ENCODE measurements around the gene C2orf76.

DNA sequence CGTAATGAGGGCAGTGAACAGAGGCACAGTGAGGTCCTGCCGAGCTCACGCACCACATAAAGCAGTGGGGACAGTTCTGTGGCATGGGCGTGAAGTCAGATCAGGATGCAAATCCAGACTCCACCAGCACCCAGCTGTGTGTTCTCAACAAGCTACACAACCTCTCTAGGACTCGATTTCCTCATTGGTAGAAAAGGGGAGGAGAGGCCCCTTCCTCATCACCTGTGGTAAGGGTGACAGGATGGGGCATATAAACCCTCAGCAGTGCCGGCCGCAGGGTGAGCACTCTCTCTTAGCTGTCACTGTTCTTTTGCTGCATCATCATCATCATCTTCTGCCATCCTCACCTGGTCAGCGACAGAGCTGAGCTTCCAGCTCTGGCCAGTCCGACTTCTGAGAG is 54.8 kb downstream of the C2orf76 start:
- TF ChIP-seq, protein P1, sequence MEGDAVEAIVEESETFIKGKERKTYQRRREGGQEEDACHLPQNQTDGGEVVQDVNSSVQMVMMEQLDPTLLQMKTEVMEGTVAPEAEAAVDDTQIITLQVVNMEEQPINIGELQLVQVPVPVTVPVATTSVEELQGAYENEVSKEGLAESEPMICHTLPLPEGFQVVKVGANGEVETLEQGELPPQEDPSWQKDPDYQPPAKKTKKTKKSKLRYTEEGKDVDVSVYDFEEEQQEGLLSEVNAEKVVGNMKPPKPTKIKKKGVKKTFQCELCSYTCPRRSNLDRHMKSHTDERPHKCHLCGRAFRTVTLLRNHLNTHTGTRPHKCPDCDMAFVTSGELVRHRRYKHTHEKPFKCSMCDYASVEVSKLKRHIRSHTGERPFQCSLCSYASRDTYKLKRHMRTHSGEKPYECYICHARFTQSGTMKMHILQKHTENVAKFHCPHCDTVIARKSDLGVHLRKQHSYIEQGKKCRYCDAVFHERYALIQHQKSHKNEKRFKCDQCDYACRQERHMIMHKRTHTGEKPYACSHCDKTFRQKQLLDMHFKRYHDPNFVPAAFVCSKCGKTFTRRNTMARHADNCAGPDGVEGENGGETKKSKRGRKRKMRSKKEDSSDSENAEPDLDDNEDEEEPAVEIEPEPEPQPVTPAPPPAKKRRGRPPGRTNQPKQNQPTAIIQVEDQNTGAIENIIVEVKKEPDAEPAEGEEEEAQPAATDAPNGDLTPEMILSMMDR (IDR thresholded peaks at IDR 0.05; ENCODE audit: insufficient read depth, low read length, poor library complexity, severe bottlenecking) = no peak
- TF ChIP-seq EZH2phosphoT487 (conservative IDR thresholded peaks at IDR 0.05; ENCODE audit: low read length) = no peak

All from SU-DHL-6 (cell line).